Stimulated activated naive B cell treated with anti-CD40 and anti-IgM and Interleukin-4, amounts not matched to agents 10 μg/mL and 1 μg/mL and 100 μg/mL, for 72 hours (primary cell): ENCODE measurements around the gene APBA1.
A peak's percentile ranks its signal among the peaks of the same experiment; 100 is the strongest.
"Not testable (repeated sequence)": the region's sequence is repeated elsewhere in the genome, so short reads cannot be mapped to it uniquely, and the experiment has no call there.

ENCODE experiments used
- ATAC-seq, 2 donors: fragments of 150-1000 bp; cut with Tn5 transposase; replicated peaks; 2 replicates each; pipeline ENCODE4 v1.10.0; 2021; ENCODE audit warnings: moderate library complexity in 1 of 2
- DNase-seq: peaks from one replicate; pipeline ENCODE4 v3.0.0; 2021
- H3K27ac Mint-ChIP-seq: one replicate; pipeline ENCODE4 v1.8.0; 2022; ENCODE audit warnings: mild to moderate bottlenecking, mixed read lengths
- H3K27me3 Mint-ChIP-seq, 2 donors: one replicate each; pipeline ENCODE4 v1.8.0; 2022; ENCODE audit warnings: mixed read lengths in 2 of 2
- H3K36me3 Mint-ChIP-seq, 2 donors: one replicate each; pipeline ENCODE4 v1.8.0; 2022; ENCODE audit warnings: mixed read lengths in 2 of 2, mild to moderate bottlenecking in 1 of 2
- H3K4me1 Mint-ChIP-seq, 2 donors: one replicate each; pipeline ENCODE4 v1.8.0; 2022; ENCODE audit warnings: mixed read lengths in 2 of 2, mild to moderate bottlenecking in 1 of 2
- H3K4me3 Mint-ChIP-seq, 2 donors: one replicate each; pipeline ENCODE4 v1.8.0; 2022; ENCODE audit warnings: mild to moderate bottlenecking in 2 of 2, mixed read lengths in 2 of 2, moderate library complexity in 1 of 2
- H3K9me3 Mint-ChIP-seq, 2 donors: one replicate each; pipeline ENCODE4 v1.8.0; 2022; ENCODE audit warnings: mixed read lengths in 2 of 2, mild to moderate bottlenecking in 1 of 2

APBA1 gene

DNA sequence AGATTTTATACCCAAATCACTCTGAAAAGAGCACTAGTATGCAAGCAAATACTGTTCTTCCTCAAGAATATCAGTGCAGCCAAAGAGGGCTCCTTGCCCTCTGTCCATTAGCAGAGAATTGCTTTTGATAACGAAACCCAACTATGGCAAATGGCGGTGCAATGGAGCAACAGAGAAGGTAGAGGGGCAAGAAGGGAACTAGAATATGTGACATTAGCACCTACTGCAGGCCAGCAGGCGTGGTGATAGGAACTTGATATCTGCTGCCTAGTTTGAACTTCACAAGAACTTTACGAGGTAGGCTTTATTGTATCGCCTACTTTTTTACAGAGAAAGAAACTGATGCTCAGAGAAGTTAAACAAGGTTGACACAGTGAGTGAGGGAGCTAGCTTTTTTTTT lies 66.1 kb downstream of the APBA1 start:
- Mint-ChIP-seq H3K4me3 (no peak overlapping the region), H3K4me1 (no peaks in the 10 kb centered on the region), H3K36me3 (no peaks in the 10 kb centered on the region), H3K27ac (no peak overlapping the region), H3K9me3 (peaks cover 0 to 3% of the 10 kb centered on the region in 2 donors), H3K27me3 (peaks cover 10 to 19% of the 10 kb centered on the region in 2 donors)
- no peak for ATAC-seq
- DNase-seq: no peak

DNA sequence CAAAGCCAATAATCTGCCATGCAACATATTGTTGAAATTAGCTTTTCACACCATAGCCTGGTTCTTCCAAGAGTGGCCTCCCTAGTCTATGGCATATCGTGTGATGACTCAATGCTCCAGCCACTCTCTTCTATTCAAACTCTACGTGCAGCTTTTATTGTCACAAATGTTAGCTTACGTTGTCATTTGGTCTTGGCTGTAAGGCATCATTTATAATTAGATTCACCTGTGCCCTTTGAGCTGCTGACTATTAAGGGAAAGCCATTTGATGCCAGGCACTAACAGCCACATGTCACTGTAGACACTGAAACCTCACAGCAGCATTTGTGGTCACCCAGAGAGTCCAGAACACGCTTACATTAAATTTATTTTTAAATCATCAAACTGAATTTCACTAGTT lies 66.8 kb downstream of the APBA1 start:
- H3K4me1 Mint-ChIP-seq: no peaks in the 10 kb centered on the region
- DNase-seq: no peak
- H3K4me3 Mint-ChIP-seq: no peak overlapping the region
- no peaks in the 10 kb centered on the region for H3K36me3 Mint-ChIP-seq
- peaks cover 0 to 3% of the 10 kb centered on the region in 2 donors for H3K9me3 Mint-ChIP-seq
- no peak for ATAC-seq
- H3K27ac Mint-ChIP-seq: no peak overlapping the region
- peaks cover 10 to 19% of the 10 kb centered on the region in 2 donors for H3K27me3 Mint-ChIP-seq

GRCh38 chr9:69604568-69605219 lies 67.5 kb downstream of the APBA1 start:
- peaks cover 0 to 3% of the 10 kb centered on the region in 2 donors for H3K9me3 Mint-ChIP-seq

DNA sequence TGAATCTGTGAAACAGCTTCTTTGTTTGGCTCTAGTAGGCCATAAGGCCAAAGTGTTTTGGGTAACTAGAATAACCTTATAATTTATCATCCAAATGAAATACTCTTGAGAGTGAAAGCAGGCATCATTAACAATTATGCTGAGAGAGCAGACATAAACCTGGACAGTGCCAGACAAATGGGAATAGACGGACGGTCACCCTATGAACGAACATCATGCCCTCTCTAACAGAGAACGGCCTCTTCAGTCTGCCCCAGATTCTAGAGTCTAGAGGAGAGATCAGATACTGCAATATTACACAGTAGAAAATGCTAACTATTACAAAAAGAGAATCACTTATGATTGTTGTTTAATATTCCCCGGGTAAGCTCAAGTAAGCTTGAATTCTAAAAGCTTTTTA lies 68.5 kb downstream of the APBA1 start:
- Mint-ChIP-seq H3K27me3 (peaks cover 15 to 22% of the 10 kb centered on the region in 2 donors), H3K4me1 (no peaks in the 10 kb centered on the region), H3K4me3 (no peak overlapping the region), H3K27ac (no peak overlapping the region), H3K9me3 (peaks cover 0 to 3% of the 10 kb centered on the region in 2 donors), H3K36me3 (no peaks in the 10 kb centered on the region)
- no peak for ATAC-seq
- DNase-seq: no peak

More at GRCh38 chr9:69604568-69605219, 67.5 kb downstream of the APBA1 start:
- no peak overlapping the region for H3K4me3 Mint-ChIP-seq
- DNase-seq (no peak), ATAC-seq (no peak)
- no peak overlapping the region for H3K27ac Mint-ChIP-seq
- H3K4me1 Mint-ChIP-seq: no peaks in the 10 kb centered on the region
- no peaks in the 10 kb centered on the region for H3K36me3 Mint-ChIP-seq
- H3K27me3 Mint-ChIP-seq: peaks cover 10 to 21% of the 10 kb centered on the region in 2 donors

- Mint-ChIP-seq H3K4me1 (no peaks in the 10 kb centered on the region), H3K36me3 (no peaks in the 10 kb centered on the region), H3K27ac (no peak overlapping the region), H3K9me3 (peaks cover 0 to 3% of the 10 kb centered on the region in 2 donors), H3K27me3 (peaks cover 15 to 22% of the 10 kb centered on the region in 2 donors), H3K4me3 (no peak overlapping the region)
- ATAC-seq: no peak
- DNase-seq: no peak
Measured at GRCh38 chr9:69602773-69603172, 69.4 kb downstream of the APBA1 start.

DNA sequence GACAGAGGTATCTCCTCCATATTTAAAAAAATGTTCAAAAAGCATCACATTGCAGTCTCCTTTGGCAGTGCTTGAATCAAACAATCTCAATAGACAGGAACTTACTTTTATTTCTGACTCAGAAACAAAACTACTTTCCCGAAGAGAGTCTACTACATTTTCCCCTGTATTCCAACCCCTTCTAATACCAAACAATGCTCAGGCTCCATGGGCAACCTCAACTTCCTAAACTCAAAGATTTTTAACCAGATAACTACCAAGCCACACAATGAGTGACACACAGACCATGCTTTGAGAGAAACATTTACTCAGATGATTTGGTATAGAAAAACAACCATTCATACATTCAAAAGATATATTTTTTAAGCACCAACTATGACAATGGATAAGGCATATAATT lies 70.5 kb downstream of the APBA1 start:
- peaks cover 0 to 1% of the 10 kb centered on the region in 2 donors for H3K9me3 Mint-ChIP-seq
- H3K36me3 Mint-ChIP-seq: no peaks in the 10 kb centered on the region
- DNase-seq (no peak), ATAC-seq (no peak)
- no peak overlapping the region for H3K4me3 Mint-ChIP-seq
- H3K4me1 Mint-ChIP-seq: no peaks in the 10 kb centered on the region
- peaks cover 15 to 22% of the 10 kb centered on the region in 2 donors for H3K27me3 Mint-ChIP-seq
- no peak overlapping the region for H3K27ac Mint-ChIP-seq

DNA sequence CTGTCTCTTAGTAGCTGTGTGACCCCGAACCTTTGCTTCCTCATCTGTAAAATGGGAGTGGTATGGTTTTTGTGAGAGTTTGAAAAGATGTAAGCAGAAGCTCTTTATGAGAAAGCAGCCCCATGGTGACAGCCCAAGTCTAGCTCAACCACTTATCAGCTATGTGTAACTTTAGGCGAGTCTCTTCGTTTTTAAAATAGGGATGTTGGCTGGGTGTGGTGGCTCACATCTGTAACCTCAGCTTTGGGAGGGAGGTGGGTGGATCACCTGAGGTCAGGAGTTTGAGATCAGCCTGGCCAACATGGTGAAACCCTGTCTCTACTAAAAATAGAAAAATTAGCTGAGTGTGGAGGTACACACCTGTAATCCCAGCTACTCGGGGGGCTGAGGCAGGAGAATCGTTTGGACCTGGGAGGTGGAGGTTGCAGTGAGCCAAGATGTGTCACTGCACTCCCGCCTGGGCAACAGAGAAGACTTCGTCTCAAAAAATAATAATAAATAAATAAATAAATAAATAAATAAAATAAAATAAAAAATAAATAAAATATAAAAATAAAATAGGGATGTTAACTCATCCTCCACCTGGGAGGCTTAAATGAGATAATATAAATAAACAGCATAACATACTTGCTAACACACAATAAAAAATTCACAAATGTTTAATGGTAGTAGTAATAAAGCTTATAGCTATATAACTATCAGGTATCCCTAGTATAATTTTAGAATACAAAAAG lies 71.7 kb downstream of the APBA1 start:
- no peak overlapping the region for H3K4me3 Mint-ChIP-seq
- peaks cover 0 to 1% of the 10 kb centered on the region in 2 donors for H3K9me3 Mint-ChIP-seq
- H3K36me3 Mint-ChIP-seq: no peaks in the 10 kb centered on the region
- H3K4me1 Mint-ChIP-seq: no peaks in the 10 kb centered on the region
- H3K27ac Mint-ChIP-seq: no peak overlapping the region
- H3K27me3 Mint-ChIP-seq: peaks cover 11 to 17% of the 10 kb centered on the region in 2 donors
- DNase-seq (no peak), ATAC-seq (no peak)

DNA sequence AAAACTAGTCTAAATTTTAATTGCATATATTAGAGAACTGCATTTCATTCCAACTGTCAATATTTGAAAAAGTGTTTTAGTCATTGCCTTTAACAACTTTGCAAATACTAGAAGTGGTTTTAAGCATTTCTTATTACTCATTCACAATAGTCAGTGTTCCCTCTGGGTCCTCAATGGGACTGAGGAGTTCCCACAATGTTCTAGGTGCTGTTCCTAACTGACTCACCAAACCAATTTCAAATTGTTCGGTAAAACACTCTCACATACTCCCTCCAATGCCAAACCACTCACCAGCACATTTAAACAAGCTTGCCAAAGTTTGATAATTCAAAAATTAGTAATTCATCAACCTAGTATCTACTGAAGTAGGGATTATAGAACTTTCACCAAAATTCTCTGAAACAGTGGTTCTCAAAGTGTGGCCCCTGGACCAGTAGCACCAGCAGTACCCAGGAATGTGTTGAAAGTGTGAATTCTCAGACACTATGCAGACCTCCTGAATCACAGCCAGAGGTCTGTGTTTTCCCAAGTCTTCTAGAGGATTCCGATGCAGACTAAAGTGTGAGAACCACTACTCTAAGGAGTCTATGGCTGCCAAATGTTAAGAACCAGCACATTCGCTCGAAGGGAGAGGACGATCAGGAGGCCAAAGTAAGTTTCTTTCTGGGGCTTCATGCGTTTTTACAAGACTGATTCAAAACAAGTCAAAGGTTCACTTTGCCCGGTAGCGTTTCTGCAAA lies 72.8 kb downstream of the APBA1 start:
- DNase-seq (no peak), ATAC-seq (no peak)
- Mint-ChIP-seq H3K4me3 (no peak overlapping the region), H3K27me3 (peaks cover 13 to 15% of the 10 kb centered on the region in 2 donors), H3K4me1 (no peaks in the 10 kb centered on the region), H3K9me3 (peaks cover 0 to 1% of the 10 kb centered on the region in 2 donors), H3K27ac (no peak overlapping the region), H3K36me3 (no peaks in the 10 kb centered on the region)

GRCh38 chr9:69596906-69597305 lies 75.3 kb downstream of the APBA1 start:
- H3K9me3 Mint-ChIP-seq, H3K27ac Mint-ChIP-seq, H3K4me1 Mint-ChIP-seq, DNase-seq, H3K36me3 Mint-ChIP-seq, H3K4me3 Mint-ChIP-seq, ATAC-seq: not testable (repeated sequence)
- H3K27me3 Mint-ChIP-seq: peaks cover 8 to 17% of the 10 kb centered on the region in 2 donors

GRCh38 chr9:69594180-69594579 lies 78.0 kb downstream of the APBA1 start:
- Mint-ChIP-seq H3K4me3 (no peak overlapping the region), H3K4me1 (no peaks in the 10 kb centered on the region), H3K9me3 (no peaks in the 10 kb centered on the region), H3K27me3 (peaks cover 0 to 7% of the 10 kb centered on the region in 2 donors), H3K27ac (no peak overlapping the region), H3K36me3 (no peaks in the 10 kb centered on the region)
- ATAC-seq (no peak), DNase-seq (no peak)

GRCh38 chr9:69593756-69594155 lies 78.4 kb downstream of the APBA1 start:
- Mint-ChIP-seq H3K4me3 (no peak overlapping the region), H3K4me1 (no peaks in the 10 kb centered on the region), H3K36me3 (no peaks in the 10 kb centered on the region), H3K27me3 (peaks cover 0 to 7% of the 10 kb centered on the region in 2 donors), H3K27ac (no peak overlapping the region), H3K9me3 (no peaks in the 10 kb centered on the region)
- DNase-seq (no peak), ATAC-seq (no peak)

DNA sequence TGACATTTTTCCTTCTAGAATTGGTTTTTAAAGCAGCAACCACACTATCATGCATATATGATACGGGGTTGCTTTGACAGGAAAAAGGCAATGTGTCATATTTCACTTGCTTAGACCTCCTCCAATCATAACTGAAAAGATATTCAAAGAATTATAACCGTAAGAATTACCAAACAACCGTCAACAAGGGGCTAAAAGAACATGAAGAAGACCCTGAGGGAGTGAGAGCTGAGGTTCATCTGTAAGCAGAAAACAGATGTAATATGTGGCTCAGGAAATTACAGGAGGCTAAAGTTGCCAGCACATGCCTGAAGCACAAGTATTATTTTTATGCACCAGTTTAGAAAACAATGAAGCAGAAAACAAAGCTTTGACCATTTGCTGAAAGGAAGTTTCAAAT lies 78.9 kb downstream of the APBA1 start:
- Mint-ChIP-seq H3K4me1 (no peaks in the 10 kb centered on the region), H3K4me3 (no peak overlapping the region), H3K27ac (peak overlapping the region; percentile 67), H3K36me3 (no peaks in the 10 kb centered on the region), H3K27me3 (peaks cover 0 to 7% of the 10 kb centered on the region in 2 donors), H3K9me3 (no peaks in the 10 kb centered on the region)
- no peak for DNase-seq
- no peak for ATAC-seq

DNA sequence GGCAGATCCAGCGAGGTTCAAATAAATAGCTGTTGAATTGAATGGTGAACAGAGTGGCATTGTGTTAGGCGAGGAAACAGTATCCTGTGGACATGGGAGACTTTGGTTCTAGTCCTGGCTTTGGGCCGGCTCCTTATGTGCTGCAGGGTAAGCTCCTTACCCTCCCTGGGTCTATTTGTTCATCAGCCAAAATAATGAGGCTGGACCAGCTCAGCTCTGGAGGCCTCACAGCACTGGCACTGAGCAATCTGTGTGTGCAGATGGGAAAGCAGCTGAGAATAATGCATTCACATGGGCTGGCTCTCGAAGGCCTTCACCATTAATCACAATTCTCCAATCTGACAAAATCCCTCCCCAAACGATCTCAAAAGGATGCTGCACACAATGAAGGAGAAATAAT lies 81.9 kb downstream of the APBA1 start:
- no peak for DNase-seq
- Mint-ChIP-seq H3K4me1 (no peaks in the 10 kb centered on the region), H3K27ac (no peak overlapping the region), H3K4me3 (no peak overlapping the region), H3K36me3 (no peaks in the 10 kb centered on the region), H3K9me3 (no peaks in the 10 kb centered on the region), H3K27me3 (peaks cover 0 to 7% of the 10 kb centered on the region in 2 donors)
- no peak for ATAC-seq

DNA sequence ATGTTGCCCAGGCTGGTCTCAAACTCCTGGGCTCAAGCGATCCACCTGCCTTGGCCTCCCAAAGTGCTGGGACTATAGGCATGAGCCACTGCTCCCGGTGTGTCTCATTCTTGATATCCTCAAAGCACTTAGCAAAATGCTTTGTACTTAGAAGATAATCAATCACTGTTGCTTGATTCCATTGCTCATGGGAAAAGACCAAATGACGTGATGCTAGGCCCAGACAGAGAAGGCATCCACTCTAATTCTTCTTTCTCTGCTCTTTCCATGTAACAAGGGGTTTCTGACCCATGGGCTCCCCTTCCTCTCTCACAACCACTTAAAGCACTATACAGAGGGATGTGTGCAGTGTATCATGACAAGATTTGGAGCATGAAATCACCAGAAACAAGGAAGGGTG lies 83.0 kb downstream of the APBA1 start:
- no peaks in the 10 kb centered on the region for H3K4me1 Mint-ChIP-seq
- no peaks in the 10 kb centered on the region for H3K9me3 Mint-ChIP-seq
- H3K27me3 Mint-ChIP-seq: peaks cover 0 to 2% of the 10 kb centered on the region in 2 donors
- H3K4me3 Mint-ChIP-seq: no peak overlapping the region
- DNase-seq: no peak
- no peak overlapping the region for H3K27ac Mint-ChIP-seq
- H3K36me3 Mint-ChIP-seq: no peaks in the 10 kb centered on the region
- no peak for ATAC-seq
